Fibroblast of skin of right quadriceps (primary cell): Measurements from ENCODE around the gene ABLIM1.

Experiments used
- DNase-seq: peaks from one replicate; pipeline ENCODE4 v3.0.0-alpha.2; 2013

Gene ABLIM1

DNA sequence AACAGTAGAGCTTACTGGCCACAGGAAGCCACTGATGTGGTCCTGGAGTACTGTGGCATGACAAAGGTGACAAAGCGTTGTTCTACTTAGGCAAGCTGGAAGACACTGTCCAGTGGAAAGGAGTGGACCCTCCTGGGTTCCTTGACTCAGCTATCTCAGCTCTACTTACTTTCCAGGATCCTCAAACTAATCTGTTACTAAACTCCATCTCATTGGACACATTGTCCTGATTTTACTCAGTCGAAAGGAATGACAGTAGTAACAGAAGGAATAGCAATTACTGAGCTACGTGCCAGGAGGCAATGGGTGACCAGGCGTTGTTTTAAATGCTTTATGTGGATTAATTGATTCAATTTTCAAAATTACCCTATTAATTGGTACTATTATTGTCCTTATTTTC lies 41.6 kb downstream of the ABLIM1 start:
- DNase-seq = no peak

DNA sequence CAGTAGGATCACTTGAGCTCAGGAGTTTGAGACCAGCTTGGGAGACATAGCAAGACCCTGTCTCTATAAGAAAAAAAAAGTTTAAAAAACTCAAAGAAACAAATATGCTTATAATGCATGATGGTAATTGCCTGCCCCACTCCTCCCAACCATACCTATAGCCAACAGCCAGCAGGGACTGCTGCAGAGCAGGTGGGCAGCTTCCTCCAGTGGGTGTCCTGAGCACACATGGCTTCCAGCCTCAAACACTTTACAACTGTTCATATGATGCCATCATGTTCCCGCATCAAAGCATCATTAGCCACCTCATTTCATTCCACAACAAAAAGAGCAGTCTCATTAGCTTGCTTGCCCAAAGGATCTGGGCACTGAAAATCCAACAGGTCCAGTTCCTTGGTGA lies 42.0 kb downstream of the ABLIM1 start:
- DNase-seq = no peak

DNA sequence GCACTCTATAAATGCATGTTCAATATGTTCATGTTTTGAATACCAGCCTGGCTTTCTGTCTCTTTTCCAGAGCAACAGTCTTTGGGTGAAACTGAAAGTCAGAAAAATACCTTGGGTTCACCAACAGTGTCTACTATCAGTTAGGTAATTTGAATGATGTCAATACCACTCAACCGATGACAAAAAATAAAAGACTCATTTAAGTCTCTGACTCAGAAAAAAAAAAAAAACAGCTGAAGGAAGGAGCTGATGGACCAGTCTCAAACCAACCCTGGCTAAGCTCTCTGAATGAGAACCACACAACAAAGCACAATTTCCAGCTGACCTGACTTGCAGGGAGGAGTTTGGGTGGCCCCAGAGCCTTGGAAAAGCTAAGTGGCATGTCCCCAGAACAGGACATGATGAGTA lies 42.5 kb downstream of the ABLIM1 start:
- no peak for DNase-seq

DNA sequence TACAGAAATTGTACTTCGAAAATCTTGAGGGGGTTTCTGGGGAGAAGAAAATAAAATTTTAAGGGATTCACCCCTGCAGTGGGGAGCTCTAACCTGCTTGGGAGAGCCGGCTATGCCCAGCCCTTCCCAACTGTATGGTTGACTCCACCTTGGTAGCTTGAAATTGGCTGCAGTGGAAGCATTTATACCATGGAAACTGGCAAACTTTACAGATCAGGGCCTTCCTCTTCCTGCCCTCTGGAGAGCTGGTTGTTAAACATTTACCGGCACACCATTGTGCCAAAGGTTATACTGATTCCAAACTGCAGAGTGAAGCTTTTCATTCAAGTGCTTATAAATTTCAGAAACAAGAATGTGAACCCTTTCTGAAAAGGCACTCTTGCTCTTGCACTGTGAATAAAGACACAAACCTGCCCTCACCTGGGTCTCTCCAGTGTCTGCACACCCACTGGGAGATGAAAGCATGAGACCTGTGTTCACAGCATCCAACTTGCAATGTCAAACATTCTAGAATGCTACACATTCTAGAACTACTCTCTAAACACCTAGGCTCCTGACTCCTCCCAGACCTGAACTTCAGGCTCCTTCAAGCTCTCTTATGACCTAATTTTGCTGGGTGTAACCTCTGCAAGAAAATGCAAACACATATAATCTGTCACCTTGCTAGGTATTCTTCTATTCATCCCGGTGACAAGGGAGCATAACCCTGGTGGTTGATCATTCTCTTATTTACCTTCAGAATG lies 44.7 kb downstream of the ABLIM1 start:
- DNase-seq = no peak

DNA sequence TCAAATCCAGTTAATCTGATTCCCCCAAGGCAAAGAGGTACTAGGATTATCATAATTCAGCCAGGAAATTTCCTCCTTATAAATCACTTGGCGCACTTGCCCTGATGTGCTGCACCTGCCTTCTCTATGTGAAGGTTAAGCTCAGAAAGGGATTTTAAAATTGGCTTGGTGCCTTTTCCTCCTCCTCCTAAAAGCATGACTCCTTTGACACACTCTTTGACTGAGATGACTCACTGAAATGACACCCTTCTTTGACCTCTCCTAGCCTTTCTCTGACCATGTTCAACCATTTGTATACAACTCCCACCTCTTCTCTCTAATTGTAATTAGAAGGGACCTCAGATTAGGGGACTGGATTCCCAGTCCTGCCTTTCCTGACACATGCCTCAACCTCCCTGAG lies 46.5 kb downstream of the ABLIM1 start:
- DNase-seq = no peak

DNA sequence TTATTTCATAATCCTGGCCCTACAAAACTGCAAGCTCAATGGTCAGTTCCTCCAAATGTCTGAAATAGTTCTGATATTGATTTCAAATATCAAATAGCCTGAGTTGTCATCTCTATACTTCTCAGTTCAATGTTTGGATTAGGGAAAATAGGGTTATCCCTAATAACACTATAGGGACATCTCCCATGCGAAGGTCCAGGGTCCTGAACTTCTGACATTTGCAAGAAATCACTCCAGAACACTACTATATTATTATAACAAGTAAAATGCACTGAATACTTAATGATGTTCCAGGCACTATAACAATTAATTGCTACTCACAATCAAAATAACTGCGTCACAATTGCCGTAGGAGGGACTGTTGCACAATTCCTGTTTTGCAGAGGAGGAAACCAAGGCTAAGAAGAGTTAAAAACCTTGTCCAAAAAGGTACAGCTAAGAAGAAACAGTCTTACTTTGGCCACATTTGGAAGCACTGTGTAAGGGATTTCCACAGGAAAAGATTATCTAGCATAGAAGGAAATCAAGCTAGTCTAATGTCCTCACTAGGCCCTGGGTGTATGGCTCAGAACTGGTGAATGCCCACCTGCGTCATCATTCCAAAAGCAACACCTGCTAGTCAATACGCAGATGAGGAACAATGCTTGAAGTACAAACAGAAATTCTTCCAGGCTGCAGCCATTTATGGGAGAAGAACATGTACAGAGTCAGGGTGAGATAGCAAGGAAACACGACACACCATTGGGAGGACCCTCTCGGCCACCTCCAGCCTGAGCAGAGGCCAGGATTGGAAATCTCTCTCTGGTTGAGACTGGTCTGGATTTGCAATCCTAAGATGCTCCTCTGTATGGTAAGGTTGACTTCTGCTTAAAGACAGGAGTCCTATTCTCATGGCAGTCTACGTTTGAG lies 48.3 kb downstream of the ABLIM1 start:
- no peak for DNase-seq

DNA sequence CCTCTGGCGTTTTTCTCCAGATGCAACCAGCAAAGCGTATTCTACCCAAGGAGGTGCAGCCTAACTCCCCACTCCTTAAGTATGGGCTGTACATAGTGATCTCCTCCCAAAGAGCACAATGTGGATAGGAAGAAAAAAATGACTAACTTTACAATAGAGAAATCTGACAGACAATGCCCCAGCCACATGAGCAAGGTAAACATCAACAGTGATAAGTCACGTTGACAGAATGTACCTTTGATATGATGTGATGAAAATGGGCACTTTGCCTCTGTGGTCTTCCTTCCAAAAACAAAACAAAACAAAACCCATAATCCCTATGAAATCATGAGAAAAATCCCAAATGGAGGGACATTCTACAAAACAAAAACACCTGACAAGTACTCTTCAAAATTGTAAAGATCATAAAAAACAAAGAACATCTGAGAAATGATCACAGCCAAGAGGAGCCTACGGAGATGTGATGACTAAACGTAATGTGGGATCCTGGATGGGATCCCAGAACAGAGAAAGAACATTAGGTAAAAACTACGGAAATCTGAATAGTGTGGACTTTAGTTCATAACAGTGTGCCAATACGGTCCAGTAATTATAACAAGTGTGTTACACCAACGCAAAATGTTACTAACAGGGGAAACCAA lies 50.6 kb downstream of the ABLIM1 start:
- DNase-seq = no peak

DNA sequence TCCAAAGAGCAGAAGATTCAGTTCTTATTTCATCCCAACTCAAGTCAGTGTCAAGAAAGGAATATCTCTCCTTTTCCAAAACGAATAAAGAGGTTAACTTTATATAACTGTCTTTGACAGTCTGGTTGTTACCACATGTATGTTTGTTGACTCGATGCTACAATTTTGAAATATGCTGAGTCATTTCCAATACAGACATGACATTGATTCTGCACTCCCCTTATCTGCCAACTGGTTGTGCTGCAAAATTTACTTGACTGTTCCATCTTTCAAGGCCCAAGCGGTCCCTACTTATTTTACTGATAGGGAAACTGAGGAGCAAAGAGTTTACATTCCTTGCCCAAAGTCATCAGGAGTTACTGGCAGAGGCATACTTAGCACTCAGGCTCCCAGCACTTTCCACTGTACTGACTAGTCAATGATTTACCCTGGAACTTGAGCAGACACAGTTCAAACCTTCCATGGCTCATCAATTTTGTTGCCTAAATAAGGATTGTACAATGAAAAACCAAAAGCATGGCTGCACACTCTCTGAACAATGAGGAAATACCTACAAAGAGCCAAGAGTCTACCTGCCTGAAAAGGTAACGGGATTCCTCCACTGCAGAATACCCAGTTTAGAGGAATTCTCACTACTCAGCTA lies 52.8 kb downstream of the ABLIM1 start:
- DNase-seq = no peak

DNA sequence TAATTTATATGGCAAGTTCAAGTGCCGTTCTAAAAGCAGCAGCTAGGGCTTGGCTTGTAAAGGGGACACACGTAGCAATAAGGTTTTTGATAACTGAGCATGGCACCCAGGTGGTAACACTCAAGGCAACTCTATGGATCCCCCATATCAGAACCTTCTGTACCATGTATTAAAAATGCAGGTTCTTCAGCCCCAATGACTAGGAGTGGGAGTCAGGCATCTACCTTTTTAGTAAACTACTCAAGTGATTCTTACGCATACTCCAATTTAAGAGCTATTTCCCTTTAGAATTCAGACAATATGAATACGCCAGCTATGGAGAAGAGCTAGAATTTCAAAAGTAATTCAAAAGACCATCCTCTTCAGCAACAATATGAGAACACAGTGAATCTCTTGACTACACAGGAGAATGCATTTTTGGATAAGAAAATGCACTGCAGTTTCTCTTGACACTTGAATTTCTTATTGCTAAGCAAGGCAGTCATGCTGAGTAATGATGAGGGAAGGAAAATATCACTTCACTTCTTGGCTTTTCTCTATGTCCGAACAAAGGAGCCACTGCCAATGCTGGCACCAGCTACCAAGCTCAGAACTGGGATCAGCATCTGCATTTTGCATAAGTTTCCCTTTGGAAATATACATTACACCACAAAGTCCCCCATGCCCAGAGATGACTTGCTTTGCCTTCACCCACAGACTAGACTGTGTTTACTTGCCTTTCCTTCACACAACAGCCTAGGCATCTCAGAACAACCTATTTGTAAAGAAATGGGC lies 53.5 kb downstream of the ABLIM1 start:
- no peak for DNase-seq

DNA sequence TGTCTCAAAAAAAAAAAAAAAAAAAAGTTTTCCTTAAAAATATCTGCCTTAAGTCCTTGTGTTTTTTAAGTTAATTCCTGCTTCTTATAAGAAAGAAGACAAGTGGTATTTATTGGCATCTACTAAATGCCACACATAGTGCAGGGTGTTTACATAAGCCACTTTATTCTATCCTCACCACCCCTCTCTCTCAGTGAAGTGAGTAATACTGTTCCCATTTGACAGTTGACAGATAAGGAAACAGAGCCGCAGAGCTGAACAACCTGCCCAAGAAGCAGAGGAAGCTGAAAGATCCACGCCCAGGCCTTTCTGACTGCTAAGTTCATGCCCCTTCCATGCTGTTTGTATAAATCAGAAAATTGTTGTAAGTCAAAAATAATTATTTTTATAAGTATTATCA lies 54.1 kb downstream of the ABLIM1 start:
- no peak for DNase-seq

DNA sequence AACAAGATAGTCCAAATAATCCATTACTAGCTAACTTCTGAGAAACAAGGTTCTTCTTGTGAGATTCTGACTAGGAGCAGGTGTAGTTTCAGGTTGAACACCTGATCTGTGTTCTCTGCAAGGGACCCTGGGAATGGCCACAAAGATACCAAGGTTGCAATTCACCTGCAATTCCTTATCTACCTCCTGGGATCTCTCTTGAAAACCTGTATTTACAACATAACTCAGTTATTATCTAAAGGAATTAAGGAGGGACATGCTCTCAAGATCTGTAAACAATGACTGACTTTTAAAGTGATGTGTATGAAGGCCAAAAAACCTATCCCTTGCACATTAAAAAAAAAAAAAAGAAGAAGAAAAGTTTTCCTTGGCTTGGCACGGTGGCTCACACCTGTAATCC lies 54.8 kb downstream of the ABLIM1 start:
- DNase-seq = no peak

DNA sequence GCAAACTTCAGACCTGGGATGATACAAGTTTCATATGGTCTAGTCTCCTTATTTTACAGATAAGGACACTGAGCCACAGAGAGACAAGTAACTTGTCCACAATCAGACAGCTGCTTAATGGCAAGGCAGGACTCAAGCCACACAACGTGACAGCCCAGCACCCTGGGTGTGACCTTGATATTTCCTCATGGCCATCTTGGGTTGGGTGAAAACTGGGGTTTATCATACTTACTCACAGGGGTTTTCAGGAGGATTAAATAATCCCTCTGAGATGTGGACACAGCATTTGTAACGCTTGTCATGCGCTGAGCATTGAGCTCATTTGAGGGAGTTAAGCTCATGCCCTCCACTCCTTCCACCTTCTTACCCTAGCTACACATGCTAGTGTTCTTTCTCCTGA lies 58.0 kb downstream of the ABLIM1 start:
- DNase-seq = no peak

DNA sequence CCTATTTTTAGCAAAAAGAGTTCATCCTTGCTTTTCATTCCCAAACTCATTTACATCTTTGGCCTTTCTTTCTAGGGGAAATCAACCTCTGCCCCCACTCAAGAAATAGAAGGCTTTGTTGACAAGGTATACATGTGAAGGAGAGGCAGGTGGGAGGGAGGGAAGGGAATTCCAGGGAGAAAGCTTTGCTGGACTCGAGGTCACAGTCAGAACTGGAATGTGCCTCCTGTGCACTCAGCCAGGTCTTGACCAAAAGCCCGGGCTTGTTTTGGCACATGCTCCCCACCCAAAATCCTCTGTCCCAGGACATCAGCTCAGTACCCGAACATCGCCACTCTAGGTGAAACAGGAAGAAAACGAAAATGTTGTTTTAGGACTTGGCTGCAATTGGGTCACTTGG lies 61.3 kb downstream of the ABLIM1 start:
- DNase-seq = no peak

DNA sequence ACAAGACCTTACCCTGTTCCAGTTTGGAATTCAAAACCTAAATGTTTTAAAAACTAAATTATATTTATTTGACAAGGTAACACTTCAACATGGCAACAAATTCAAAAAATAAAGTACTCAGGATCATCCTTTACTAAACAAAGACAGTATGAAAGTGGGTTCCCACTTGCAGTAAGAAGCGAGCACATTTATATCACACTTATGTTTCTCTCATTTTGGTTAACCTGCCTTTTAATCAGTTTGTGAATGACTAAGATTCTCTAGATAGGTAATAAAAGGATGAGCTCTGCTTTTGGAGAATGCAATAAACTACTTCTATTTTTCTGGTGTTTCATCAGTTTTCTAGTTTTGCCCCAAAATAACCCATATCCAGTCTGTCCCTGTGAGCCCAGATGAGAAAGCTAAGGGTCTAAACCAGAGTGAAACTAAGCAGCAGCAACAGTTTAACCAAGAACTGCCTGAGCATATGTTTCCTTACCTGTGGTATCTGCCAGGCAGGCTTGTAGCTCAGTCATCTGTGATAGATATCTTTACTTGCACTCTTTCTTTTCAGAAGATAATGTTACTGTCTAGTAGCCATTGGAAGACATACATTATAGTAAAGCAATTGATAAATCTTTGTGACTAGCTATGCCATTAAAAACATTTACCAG lies 64.1 kb downstream of the ABLIM1 start:
- no peak for DNase-seq

DNA sequence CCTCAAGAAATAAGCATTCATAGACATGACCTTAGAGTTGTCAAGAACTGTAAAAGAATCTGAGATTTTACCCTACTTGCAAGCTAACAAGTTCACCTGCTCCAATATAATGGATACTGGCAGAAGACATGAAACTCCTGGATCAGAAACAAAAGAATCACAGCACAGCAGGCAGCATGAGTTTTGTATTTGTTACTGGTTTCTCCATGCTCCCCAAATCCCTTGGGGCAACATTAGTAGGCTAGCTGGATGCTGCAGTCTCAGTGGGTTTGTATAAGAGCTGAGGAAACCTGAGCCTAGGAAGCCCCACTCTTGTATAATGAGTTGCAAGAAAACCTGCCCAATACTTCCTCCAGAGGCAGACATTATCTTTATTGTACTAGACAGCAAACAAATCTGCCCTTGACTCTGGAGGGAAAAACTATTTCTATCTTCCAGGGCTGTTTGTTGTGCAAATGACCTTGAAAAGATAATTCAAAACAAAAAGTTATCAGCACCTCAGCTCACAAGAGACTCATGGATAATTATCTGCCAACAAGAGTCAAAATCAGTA lies 64.8 kb downstream of the ABLIM1 start:
- no peak for DNase-seq

DNA sequence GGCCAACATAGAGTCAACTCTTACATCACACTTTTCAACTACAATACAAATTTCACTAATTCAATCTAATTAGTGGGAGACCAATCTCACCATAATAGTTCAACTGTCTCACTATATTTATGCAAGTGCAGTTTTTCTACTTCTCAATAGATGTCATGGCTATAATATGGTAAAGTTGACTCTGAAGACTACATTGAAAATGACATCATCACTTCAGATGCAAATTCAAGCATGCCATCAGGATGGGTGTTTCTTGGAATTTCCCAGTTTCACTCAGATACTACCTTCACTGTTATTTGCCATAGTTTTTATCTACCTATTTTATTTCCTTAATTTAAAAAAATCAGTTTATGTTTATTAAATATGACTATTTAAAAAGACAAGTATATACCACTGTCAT lies 67.1 kb downstream of the ABLIM1 start:
- DNase-seq = no peak

DNA sequence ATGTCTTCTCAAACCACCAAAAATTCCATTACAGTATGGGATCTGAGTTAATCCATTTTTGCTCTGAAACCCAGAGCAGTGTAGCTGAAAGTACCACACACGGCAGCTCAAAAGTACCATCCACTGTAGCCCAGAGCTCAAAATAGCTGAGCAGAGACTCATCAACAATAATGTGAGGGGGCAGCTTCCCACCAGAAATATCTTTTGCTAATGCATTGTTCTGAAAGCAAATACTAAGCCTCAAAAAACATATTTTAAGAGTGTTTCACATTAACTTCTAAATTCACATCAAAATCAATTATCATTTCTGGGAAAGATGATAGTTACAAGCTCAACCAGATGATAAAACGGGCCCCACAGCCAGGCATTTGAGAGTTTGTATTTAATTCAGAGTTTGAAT lies 73.7 kb downstream of the ABLIM1 start:
- peak; percentile 57 for DNase-seq

DNA sequence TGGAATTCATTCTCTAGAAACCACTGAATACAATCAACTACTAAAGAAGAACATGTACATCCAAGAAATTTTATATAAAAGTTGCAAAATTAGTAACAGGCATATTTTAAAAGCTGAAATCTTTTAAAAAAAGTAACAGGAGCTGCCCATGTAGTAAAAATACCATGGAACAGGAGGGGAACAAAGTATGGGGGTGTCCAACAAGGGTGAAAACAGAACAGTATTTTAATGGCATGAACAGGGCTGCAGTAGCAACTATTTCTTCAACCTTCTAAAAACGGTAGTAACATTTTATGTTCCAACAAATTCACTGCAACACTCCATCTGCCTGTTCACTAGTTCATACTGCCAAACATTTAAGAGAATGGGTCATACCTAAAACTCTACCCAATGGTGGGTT lies 77.0 kb downstream of the ABLIM1 start:
- DNase-seq = no peak

DNA sequence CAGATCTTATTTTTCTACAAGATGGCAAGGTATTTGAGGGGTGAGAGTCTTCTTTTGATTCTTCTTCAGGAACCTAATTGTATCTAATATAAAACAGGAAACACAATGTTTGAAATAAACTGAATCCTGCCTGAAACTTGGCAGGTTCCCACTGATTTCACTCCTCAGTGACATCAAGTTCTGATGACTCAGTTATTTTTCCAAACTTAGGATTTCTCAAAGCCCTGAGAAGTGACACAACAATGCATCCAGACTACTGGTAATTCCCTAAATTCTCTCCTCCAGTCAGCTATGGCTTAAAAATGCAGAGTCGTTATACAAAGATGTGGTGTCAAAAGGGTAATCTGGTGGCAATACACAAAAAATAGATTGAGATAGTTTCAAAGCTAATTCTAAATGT lies 80.9 kb downstream of the ABLIM1 start:
- peak; percentile 81 for DNase-seq

DNA sequence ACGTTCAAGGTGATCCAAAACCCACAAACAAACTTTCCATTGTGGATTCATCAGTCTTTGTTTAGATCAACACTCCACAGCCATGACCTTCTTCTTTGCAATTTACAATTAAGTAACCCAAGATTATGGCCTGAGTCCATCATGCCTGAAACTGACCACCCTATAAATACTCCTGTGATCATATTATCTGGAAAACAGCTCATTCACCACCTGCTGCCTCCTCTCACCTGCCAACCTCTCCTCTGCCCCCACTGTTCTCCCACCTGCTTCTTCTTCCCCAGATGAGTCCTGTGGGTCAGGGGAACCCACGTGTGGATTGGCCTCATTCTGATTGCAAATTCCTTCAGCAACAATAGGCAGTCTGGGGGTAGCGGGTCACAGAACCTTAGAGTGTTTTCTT lies 81.4 kb downstream of the ABLIM1 start:
- no peak for DNase-seq

DNA sequence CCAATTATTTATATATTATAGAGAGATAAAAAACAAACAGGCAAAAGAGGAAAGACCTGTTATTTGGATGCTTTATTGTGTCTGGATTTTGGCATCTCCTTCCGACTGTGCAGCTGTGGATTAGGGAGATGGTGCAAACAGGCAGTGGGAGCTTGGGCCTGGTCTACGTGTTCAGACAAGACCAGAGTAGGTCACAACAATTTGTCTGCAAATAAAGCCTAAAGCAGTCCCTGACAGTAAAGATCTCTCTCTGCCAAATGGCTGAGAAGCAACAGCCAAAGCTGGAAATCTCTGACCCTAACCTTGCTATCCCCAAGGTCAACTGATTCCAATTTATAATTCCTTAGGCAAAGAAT lies 82.0 kb downstream of the ABLIM1 start:
- no peak for DNase-seq
